ENCODE results near the gene KCNJ6. TPM values are rescaled to one million over a fixed set of nuclear protein-coding genes. Genes with fewer than 3 reads are reported as not detected.
A peak's percentile ranks its signal among the peaks of the same experiment; 100 is the strongest.
"Not testable (repeated sequence)": the region's sequence is repeated elsewhere in the genome, so short reads cannot be mapped to it uniquely, and the experiment has no call there.

Gene KCNJ6
- total RNA-seq, 4 donors from 2014 or later: 0.08 to 0.40 TPM; not detected in 2

- no peak for ATAC-seq
- TF ChIP-seq CTCF (IDR thresholded peaks at IDR 0.05) (no peak), POLR2AphosphoS5 (IDR thresholded peaks at IDR 0.05) (peak; percentile 5), POLR2A (IDR thresholded peaks at IDR 0.05) (no peak), EP300 (IDR thresholded peaks at IDR 0.05) (no peak)
- no peak overlapping the region for H3K4me3 ChIP-seq
These were observed 270.4 kb downstream of the KCNJ6 start for GRCh38 chr21:37645848-37646247.

GRCh38 chr21:37644636-37645035 lies 271.6 kb downstream of the KCNJ6 start:
- no peak for ATAC-seq
- Histone ChIP-seq H3K27ac (no peak overlapping the region), H3K9me3 (no peaks in the 10 kb centered on the region), H3K4me1 (peaks cover 0 to 12% (median 0%) of the 10 kb centered on the region in 3 donors), H3K4me3 (no peak overlapping the region), H3K36me3 (no peaks in the 10 kb centered on the region), H3K27me3 (peaks cover 14% of the 10 kb centered on the region)
- WGBS, 2 donors (ENCODE audit: low coverage in 1 of 2): 62 to 69% methylated on average over 3 to 7 of the region's 8 CpGs
- TF ChIP-seq EP300 (IDR thresholded peaks at IDR 0.05): no peak
- no peak for TF ChIP-seq POLR2A (IDR thresholded peaks at IDR 0.05)

More at GRCh38 chr21:37645848-37646247, 270.4 kb downstream of the KCNJ6 start:
- Histone ChIP-seq H3K4me1 (peaks cover 0 to 12% (median 0%) of the 10 kb centered on the region in 3 donors), H3K27me3 (peaks cover 14% of the 10 kb centered on the region), H3K9me3 (no peaks in the 10 kb centered on the region), H3K27ac (peak overlapping the region in 3 of 4 donors; percentile 14 to 69 (median 53)), H3K36me3 (no peaks in the 10 kb centered on the region)
- WGBS, 2 donors (ENCODE audit: low coverage in 1 of 2): 27 to 34% methylated on average over 5 to 6 of the region's 6 CpGs

- Histone ChIP-seq H3K4me1 (peaks cover 0 to 12% (median 0%) of the 10 kb centered on the region in 3 donors), H3K27me3 (peaks cover 14% of the 10 kb centered on the region)
- H3K27ac ChIP-seq, H3K36me3 ChIP-seq, H3K9me3 ChIP-seq, H3K4me3 ChIP-seq, ATAC-seq: not testable (repeated sequence)
These were observed 272.4 kb downstream of the KCNJ6 start for GRCh38 chr21:37643862-37644261.

GRCh38 chr21:37642493-37642892 lies 273.8 kb downstream of the KCNJ6 start:
- H3K27ac ChIP-seq: no peak overlapping the region
- peaks cover 0 to 12% (median 0%) of the 10 kb centered on the region in 3 donors for H3K4me1 ChIP-seq
- no peaks in the 10 kb centered on the region for H3K36me3 ChIP-seq
- peaks cover 0 to 2% (median 0%) of the 10 kb centered on the region in 3 donors for H3K9me3 ChIP-seq
- no peak for TF ChIP-seq CTCF (IDR thresholded peaks at IDR 0.05)
- TF ChIP-seq EP300 (IDR thresholded peaks at IDR 0.05): no peak
- no peak for TF ChIP-seq POLR2A (IDR thresholded peaks at IDR 0.05)
- TF ChIP-seq POLR2AphosphoS5 (IDR thresholded peaks at IDR 0.05): no peak
- ATAC-seq: no peak
- 58 to 84% methylated on average over 3 of the region's 3 CpGs for WGBS, 2 donors (ENCODE audit: low coverage in 1 of 2)
- peaks cover 10% of the 10 kb centered on the region for H3K27me3 ChIP-seq
- no peak overlapping the region for H3K4me3 ChIP-seq

- H3K4me1 ChIP-seq: no peaks in the 10 kb centered on the region
- no peak for ATAC-seq
- TF ChIP-seq POLR2AphosphoS5 (IDR thresholded peaks at IDR 0.05) (no peak), EP300 (IDR thresholded peaks at IDR 0.05) (no peak), CTCF (IDR thresholded peaks at IDR 0.05) (no peak), POLR2A (IDR thresholded peaks at IDR 0.05) (no peak)
- WGBS, 2 donors (ENCODE audit: low coverage in 1 of 2): 41 to 69% methylated on average over 2 of the region's 2 CpGs
- H3K4me3 ChIP-seq: no peak overlapping the region
- no peaks in the 10 kb centered on the region for H3K36me3 ChIP-seq
- H3K27ac ChIP-seq: no peak overlapping the region
- H3K9me3 ChIP-seq: peaks cover 0 to 2% (median 0%) of the 10 kb centered on the region in 3 donors
- peaks cover 10% of the 10 kb centered on the region for H3K27me3 ChIP-seq
These were observed 276.5 kb downstream of the KCNJ6 start for GRCh38 chr21:37639756-37640155.

GRCh38 chr21:37636152-37636860 lies 280.0 kb downstream of the KCNJ6 start:
- no peak overlapping the region for H3K4me3 ChIP-seq
- H3K9me3 ChIP-seq: peaks cover 0 to 2% (median 0%) of the 10 kb centered on the region in 3 donors
- peak; percentile 68 for ATAC-seq
- no peaks in the 10 kb centered on the region for H3K4me1 ChIP-seq
- H3K27ac ChIP-seq: no peak overlapping the region
- H3K27me3 ChIP-seq: no peaks in the 10 kb centered on the region
- 68% methylated on average over 5 of the region's 8 CpGs; no CpG with 5 or more reads in 1 of the 2 donors for WGBS, 2 donors (ENCODE audit: low coverage in 1 of 2)
- H3K36me3 ChIP-seq: no peaks in the 10 kb centered on the region
- peak; percentile 97 for TF ChIP-seq POLR2AphosphoS5 (IDR thresholded peaks at IDR 0.05)
- TF ChIP-seq EP300 (IDR thresholded peaks at IDR 0.05): no peak
